Lower leg skin (tissue), 3 donors: ENCODE data around the gene IFI30.

ENCODE experiments used
- POLR2A ChIP-seq, 2 donors: fragments of 450-650 bp; IDR thresholded peaks; one replicate each; pipeline ENCODE4 v1.6.1; 2016 to 2017; ENCODE audit warnings: antibody characterized with exemption in 2 of 2, mild to moderate bottlenecking in 1 of 2, moderate library complexity in 1 of 2
- TF ChIP-seq, protein P1 (sequence below), 3 donors: fragments of 450-650 bp; IDR thresholded peaks; one replicate each; pipeline ENCODE4 v1.5.1; 2016; ENCODE audit warnings: antibody characterized with exemption in 3 of 3, mild to moderate bottlenecking in 3 of 3, moderate library complexity in 2 of 3

DNA sequence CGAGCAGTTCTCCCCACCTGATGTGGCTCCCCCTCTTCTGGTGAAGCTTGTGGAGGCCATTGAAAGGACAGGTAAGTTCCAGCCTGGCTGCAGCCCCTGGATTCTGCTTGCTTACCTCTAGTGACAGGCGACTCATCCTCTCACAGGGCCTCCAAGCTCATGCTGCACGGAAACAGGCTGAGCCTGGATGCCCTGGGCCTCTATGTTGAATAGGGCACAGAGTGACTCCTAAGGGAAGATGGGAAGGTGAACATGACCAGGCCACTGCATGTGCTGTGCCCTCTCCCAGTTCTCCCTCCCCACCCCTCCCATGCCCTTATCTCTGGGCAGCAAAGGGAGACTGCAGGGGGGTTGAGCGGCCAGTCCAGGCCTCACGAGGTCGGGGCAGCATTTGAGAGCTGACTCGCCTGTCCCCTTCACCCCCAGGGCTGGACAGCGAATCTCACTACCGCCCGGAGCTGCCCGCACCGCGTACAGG lies 13.1 kb upstream of the IFI30 start:
- TF ChIP-seq, protein P1, sequence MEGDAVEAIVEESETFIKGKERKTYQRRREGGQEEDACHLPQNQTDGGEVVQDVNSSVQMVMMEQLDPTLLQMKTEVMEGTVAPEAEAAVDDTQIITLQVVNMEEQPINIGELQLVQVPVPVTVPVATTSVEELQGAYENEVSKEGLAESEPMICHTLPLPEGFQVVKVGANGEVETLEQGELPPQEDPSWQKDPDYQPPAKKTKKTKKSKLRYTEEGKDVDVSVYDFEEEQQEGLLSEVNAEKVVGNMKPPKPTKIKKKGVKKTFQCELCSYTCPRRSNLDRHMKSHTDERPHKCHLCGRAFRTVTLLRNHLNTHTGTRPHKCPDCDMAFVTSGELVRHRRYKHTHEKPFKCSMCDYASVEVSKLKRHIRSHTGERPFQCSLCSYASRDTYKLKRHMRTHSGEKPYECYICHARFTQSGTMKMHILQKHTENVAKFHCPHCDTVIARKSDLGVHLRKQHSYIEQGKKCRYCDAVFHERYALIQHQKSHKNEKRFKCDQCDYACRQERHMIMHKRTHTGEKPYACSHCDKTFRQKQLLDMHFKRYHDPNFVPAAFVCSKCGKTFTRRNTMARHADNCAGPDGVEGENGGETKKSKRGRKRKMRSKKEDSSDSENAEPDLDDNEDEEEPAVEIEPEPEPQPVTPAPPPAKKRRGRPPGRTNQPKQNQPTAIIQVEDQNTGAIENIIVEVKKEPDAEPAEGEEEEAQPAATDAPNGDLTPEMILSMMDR (IDR thresholded peaks at IDR 0.05) = no peak
- TF ChIP-seq POLR2A (IDR thresholded peaks at IDR 0.05) = no peak
